SU-DHL-6 (cell line): ENCODE measurements around the gene LCN9.

ENCODE experiments used
- H2AFZ ChIP-seq: fragments of 200-600 bp; sonication (generic); 2 replicates; pipeline ENCODE4 v1.6.1; 2014; ENCODE audit warnings: low read depth, mild to moderate bottlenecking, moderate library complexity, mixed read lengths, antibody characterized with exemption, low read length; ENCODE audit not compliant: severe bottlenecking
- H3F3A ChIP-seq: fragments of 200-600 bp; shearing (Covaris generic); 2 replicates; pipeline ENCODE4 v1.6.0; 2016; ENCODE audit warnings: antibody characterized with exemption, mild to moderate bottlenecking; ENCODE audit not compliant: insufficient read depth
- H3K27ac ChIP-seq: fragments of 200-600 bp; sonication (generic); 2 replicates; pipeline ENCODE4 v1.5.1; 2016; ENCODE audit warnings: low read depth, mild to moderate bottlenecking, low read length, moderate library complexity, mixed read lengths
- H3K27me3 ChIP-seq: fragments of 200-600 bp; sonication (generic), shearing (Covaris generic); 2 replicates; pipeline ENCODE4 v1.6.0; 2014; ENCODE audit warnings: mild to moderate bottlenecking, low read length
- H3K36me3 ChIP-seq: fragments of 200-600 bp; sonication (generic); 2 replicates; pipeline ENCODE4 v1.6.1; 2014; ENCODE audit warnings: mild to moderate bottlenecking, low read length, mixed read lengths
- H3K4me2 ChIP-seq: fragments of 300-600, 200-600 bp; shearing (Covaris generic), sonication (generic); 2 replicates; pipeline ENCODE4 v1.6.0; 2014; ENCODE audit warnings: low read length, low read depth, mild to moderate bottlenecking; ENCODE audit not compliant: poor library complexity, severe bottlenecking
- H3K4me3 ChIP-seq: fragments of 200-600 bp; sonication (generic); 2 replicates; pipeline ENCODE4 v1.5.1; 2014; ENCODE audit warnings: antibody characterized with exemption, low read length, mild to moderate bottlenecking, mixed read lengths; ENCODE audit not compliant: insufficient read depth, poor library complexity, severe bottlenecking
- H3K79me2 ChIP-seq: fragments of 200-600 bp; sonication (generic); 2 replicates; pipeline ENCODE4 v1.6.1; 2014; ENCODE audit warnings: mild to moderate bottlenecking, low read length, moderate library complexity; ENCODE audit not compliant: insufficient read depth
- H3K9ac ChIP-seq: fragments of 200-600 bp; sonication (generic); 2 replicates; pipeline ENCODE4 v1.7.0; 2014; ENCODE audit warnings: mild to moderate bottlenecking, low read length
- H3K9me2 ChIP-seq: fragments of 200-600 bp; sonication (generic); replicated peaks from 2 replicates; pipeline ENCODE4 v1.6.1; 2014; ENCODE audit warnings: low read length; ENCODE audit not compliant: insufficient read depth
- H3K9me3 ChIP-seq: fragments of 200-600 bp; sonication (generic); 2 replicates; pipeline ENCODE4 v1.6.1; 2014; ENCODE audit warnings: low read length, mixed read lengths; ENCODE audit not compliant: insufficient read depth
- H4K20me1 ChIP-seq: fragments of 200-600 bp; sonication (generic); 2 replicates; pipeline ENCODE4 v1.6.1; 2014; ENCODE audit warnings: low read depth, mild to moderate bottlenecking, antibody characterized with exemption, low read length, moderate library complexity, mixed read lengths
- EZH2phosphoT487 ChIP-seq: fragments of 200-600 bp; sonication (generic), shearing (Covaris generic); conservative IDR thresholded peaks from 2 replicates; pipeline ENCODE4 v1.6.1; 2018; ENCODE audit warnings: mild to moderate bottlenecking, antibody characterized with exemption, low read length, moderate library complexity, mixed read lengths
- TF ChIP-seq, protein P1 (sequence below): fragments of 200-600 bp; sonication (generic); IDR thresholded peaks from one replicate; pipeline ENCODE4 v1.5.1; 2017; ENCODE audit warnings: antibody characterized with exemption, mild to moderate bottlenecking, low read length, moderate library complexity; ENCODE audit not compliant: insufficient read depth, poor library complexity, severe bottlenecking

Gene LCN9

DNA sequence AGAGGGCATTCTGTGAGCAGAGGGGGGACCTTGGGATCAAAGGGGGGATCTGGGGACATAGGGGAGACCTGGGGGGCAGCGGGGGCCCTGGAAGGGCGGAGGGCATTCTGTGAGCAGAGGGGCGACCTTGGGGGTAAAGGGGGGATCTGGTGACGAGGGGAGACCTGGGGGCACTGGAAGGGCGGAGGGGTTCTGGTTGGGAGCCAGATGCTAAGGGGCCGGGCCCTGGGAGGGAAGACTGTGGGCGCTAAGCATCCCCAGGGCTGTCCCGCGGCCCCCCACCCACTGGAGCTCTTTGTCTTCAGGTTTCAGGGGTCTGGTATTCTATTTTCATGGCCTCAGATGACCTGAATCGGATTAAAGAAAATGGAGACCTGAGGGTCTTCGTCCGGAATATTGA is 748 bp downstream of the LCN9 start:
- Histone ChIP-seq H3K9ac (no peak overlapping the region), H3K36me3 (no peaks in the 10 kb centered on the region), H3F3A (no peaks in the 10 kb centered on the region), H3K9me2 (no peaks in the 10 kb centered on the region), H2AFZ (no peak overlapping the region), H3K27me3 (no peaks in the 10 kb centered on the region), H3K4me2 (no peak overlapping the region), H3K9me3 (no peaks in the 10 kb centered on the region), H3K4me3 (no peak overlapping the region), H4K20me1 (no peaks in the 10 kb centered on the region), H3K79me2 (no peaks in the 10 kb centered on the region), H3K27ac (no peak overlapping the region)
- TF ChIP-seq, protein P1, sequence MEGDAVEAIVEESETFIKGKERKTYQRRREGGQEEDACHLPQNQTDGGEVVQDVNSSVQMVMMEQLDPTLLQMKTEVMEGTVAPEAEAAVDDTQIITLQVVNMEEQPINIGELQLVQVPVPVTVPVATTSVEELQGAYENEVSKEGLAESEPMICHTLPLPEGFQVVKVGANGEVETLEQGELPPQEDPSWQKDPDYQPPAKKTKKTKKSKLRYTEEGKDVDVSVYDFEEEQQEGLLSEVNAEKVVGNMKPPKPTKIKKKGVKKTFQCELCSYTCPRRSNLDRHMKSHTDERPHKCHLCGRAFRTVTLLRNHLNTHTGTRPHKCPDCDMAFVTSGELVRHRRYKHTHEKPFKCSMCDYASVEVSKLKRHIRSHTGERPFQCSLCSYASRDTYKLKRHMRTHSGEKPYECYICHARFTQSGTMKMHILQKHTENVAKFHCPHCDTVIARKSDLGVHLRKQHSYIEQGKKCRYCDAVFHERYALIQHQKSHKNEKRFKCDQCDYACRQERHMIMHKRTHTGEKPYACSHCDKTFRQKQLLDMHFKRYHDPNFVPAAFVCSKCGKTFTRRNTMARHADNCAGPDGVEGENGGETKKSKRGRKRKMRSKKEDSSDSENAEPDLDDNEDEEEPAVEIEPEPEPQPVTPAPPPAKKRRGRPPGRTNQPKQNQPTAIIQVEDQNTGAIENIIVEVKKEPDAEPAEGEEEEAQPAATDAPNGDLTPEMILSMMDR: no peak
- no peak for TF ChIP-seq EZH2phosphoT487

DNA sequence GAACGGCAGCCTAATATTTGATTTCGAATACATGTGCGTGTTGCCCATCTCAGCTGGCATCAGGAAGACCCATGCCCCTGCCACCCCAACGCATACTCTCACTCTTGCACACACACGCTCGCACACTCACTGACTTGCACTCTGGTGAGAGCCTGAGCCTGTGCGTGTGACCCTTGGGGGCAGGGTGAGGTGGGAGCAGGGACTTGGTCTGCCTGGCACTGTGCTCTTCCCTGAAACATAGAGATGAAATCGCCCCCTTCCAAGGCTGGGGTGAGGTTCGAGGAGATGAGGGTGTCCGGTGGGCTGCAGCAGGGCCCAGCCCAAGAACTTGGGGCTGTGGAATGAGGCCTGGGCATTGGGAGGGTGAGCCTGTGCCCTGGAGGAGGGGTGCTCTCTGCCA is 1.2 kb downstream of the LCN9 start:
- no peak for TF ChIP-seq EZH2phosphoT487
- TF ChIP-seq, protein P1: no peak
- no peak overlapping the region for H3K4me3 ChIP-seq
- H3K4me2 ChIP-seq: no peak overlapping the region
- H3K27ac ChIP-seq: no peak overlapping the region
- no peaks in the 10 kb centered on the region for H3K79me2 ChIP-seq
- H3K36me3 ChIP-seq: no peaks in the 10 kb centered on the region
- no peaks in the 10 kb centered on the region for H3K9me3 ChIP-seq
- H4K20me1 ChIP-seq: no peaks in the 10 kb centered on the region
- no peaks in the 10 kb centered on the region for H3K27me3 ChIP-seq
- H3F3A ChIP-seq: no peaks in the 10 kb centered on the region
- no peak overlapping the region for H2AFZ ChIP-seq
- H3K9me2 ChIP-seq: no peaks in the 10 kb centered on the region
- no peak overlapping the region for H3K9ac ChIP-seq

DNA sequence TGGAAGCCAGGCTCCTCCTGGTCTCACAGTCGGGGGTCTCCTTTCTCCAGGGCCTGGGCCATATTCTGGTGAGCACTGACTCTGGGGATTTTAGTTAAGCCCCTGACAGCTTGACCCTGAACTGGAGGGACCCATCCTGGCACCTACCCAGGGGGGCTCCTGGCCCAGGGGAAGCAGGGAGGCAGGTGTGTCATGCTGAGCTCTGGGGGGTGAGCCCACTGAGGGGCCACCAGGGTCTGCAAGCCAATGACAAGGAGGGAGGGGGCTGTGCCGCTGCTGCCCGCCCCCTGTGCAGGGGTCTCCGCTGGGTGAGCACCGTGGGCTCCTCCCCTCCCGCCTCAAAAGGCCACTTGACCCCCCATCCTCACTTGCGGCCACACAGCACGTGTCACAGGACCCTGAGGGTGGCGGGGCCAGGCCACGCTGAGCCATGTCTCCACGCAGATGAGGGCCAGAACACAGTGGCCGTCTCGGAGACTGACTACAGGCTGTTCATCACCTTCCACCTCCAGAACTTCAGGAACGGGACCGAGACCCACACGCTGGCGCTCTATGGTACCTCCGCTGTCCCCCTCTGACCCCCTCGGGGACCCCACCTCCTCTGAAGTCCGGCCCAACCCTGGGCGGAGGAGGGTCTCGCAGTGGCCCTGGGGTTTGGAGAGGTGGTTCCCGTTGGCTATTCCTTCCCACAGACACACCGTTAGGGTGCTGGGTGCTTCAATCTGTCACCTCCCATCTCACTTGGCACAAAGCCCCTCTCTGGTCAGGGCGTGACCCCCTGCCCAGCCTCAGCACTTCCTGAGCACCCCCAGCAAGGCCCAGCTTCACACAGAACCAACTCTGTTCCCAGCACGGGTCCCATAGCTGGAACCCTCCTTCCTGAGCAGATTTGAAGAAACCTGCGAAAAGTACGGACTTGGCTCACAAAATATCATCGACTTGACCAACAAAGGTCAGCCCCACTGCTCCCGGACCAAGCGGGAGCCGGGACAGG is 2.0 kb downstream of the LCN9 start:
- Histone ChIP-seq H3K9me2 (no peaks in the 10 kb centered on the region), H3K4me2 (no peak overlapping the region), H2AFZ (no peak overlapping the region), H3F3A (no peaks in the 10 kb centered on the region), H3K27ac (no peak overlapping the region), H3K9ac (no peak overlapping the region), H3K27me3 (no peaks in the 10 kb centered on the region), H3K36me3 (no peaks in the 10 kb centered on the region), H3K9me3 (no peaks in the 10 kb centered on the region), H4K20me1 (no peaks in the 10 kb centered on the region), H3K4me3 (no peak overlapping the region), H3K79me2 (no peaks in the 10 kb centered on the region)
- TF ChIP-seq EZH2phosphoT487: no peak
- TF ChIP-seq, protein P1: no peak
